Mesothelial cell of epicardium (in vitro differentiated cells): Measurements from ENCODE around the gene CHD2. TPM values are rescaled to one million over a fixed set of nuclear protein-coding genes. Genes with fewer than 3 reads are reported as not detected.

ENCODE experiments used
- DNase-seq, 2 experiments: peaks; one replicate each; pipeline ENCODE4 v3.0.0; 2021; ENCODE audit warnings: low spot score in 2 of 2; ENCODE audit not compliant: unreplicated experiment in 2 of 2
- H3K27ac Mint-ChIP-seq: 2 replicates; pipeline ENCODE4 v1.8.0; 2021; ENCODE audit warnings: mixed read lengths
- H3K27me3 Mint-ChIP-seq: 2 replicates; pipeline ENCODE4 v1.8.0; 2021; ENCODE audit warnings: low read depth, mixed read lengths
- H3K36me3 Mint-ChIP-seq: 2 replicates; pipeline ENCODE4 v1.8.0; 2021; ENCODE audit warnings: mixed read lengths
- H3K4me1 Mint-ChIP-seq: 2 replicates; pipeline ENCODE4 v1.8.0; 2021; ENCODE audit warnings: mixed read lengths
- H3K4me3 Mint-ChIP-seq: 2 replicates; pipeline ENCODE4 v1.8.0; 2021; ENCODE audit warnings: mild to moderate bottlenecking, moderate library complexity, mixed read lengths
- H3K9me3 Mint-ChIP-seq: 2 replicates; pipeline ENCODE4 v1.8.0; 2021; ENCODE audit warnings: mixed read lengths
- CTCF ChIP-seq: fragments of 200-600 bp; sonication (generic); IDR thresholded peaks from one replicate; pipeline ENCODE4 v1.5.0; 2021; ENCODE audit warnings: antibody characterized with exemption; ENCODE audit not compliant: unreplicated experiment
- total RNA-seq: library from RNA; stranded (reverse); gene quantifications from 3 replicates; pipeline ENCODE4 v1.2.1, GENCODE V29; 2021

Gene CHD2
- total RNA-seq, 1 donor from 2014 or later = 178 TPM

GRCh38 chr15:92970656-92971055, 70.5 kb downstream of the CHD2 start:
- peaks cover 3% of the 10 kb centered on the region for H3K4me1 Mint-ChIP-seq
- no peak overlapping the region for H3K4me3 Mint-ChIP-seq
- H3K36me3 Mint-ChIP-seq = peaks cover 61% of the 10 kb centered on the region
- H3K9me3 Mint-ChIP-seq = no peaks in the 10 kb centered on the region
- peak overlapping the region; percentile 30 for H3K27ac Mint-ChIP-seq
- no peak for DNase-seq
- H3K27me3 Mint-ChIP-seq = no peaks in the 10 kb centered on the region
- TF ChIP-seq CTCF = no peak

GRCh38 chr15:92971081-92971480, 71.0 kb downstream of the CHD2 start:
- Mint-ChIP-seq H3K27me3 (no peaks in the 10 kb centered on the region), H3K36me3 (peaks cover 61% of the 10 kb centered on the region), H3K4me3 (no peak overlapping the region), H3K9me3 (no peaks in the 10 kb centered on the region), H3K4me1 (peaks cover 3% of the 10 kb centered on the region), H3K27ac (peak overlapping the region; percentile 75)
- no peak for TF ChIP-seq CTCF
- DNase-seq = no peak

DNA sequence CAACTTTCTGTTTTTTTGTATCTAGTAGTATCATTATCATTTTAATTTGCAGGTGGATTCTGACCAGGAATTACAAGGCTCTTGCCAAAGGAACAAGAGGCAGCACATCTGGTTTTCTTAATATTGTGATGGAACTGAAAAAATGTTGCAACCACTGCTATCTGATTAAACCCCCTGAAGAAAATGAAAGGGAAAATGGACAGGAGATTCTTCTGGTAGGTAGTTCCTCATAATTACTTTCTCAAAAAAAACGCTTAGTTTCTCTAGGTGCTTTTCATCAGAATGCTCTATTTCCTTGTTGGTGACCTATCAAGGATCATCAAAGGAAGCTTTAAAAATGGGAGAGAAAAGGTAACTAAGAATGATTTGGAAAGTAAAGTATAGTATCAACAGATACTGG, 71.6 kb downstream of the CHD2 start:
- DNase-seq = no peak
- Mint-ChIP-seq H3K36me3 (peaks cover 58% of the 10 kb centered on the region), H3K27ac (peak overlapping the region; percentile 66), H3K9me3 (no peaks in the 10 kb centered on the region), H3K4me1 (peaks cover 3% of the 10 kb centered on the region), H3K4me3 (no peak overlapping the region), H3K27me3 (no peaks in the 10 kb centered on the region)
- no peak for TF ChIP-seq CTCF

- no peaks in the 10 kb centered on the region for H3K9me3 Mint-ChIP-seq
- H3K4me1 Mint-ChIP-seq = peaks cover 3% of the 10 kb centered on the region
- H3K27ac Mint-ChIP-seq = peak overlapping the region; percentile 37
- TF ChIP-seq CTCF = no peak
- no peak for DNase-seq
- no peak overlapping the region for H3K4me3 Mint-ChIP-seq
- H3K36me3 Mint-ChIP-seq = peaks cover 54% of the 10 kb centered on the region
- no peaks in the 10 kb centered on the region for H3K27me3 Mint-ChIP-seq
Measured at GRCh38 chr15:92974183-92974915, 74.2 kb downstream of the CHD2 start.

DNA sequence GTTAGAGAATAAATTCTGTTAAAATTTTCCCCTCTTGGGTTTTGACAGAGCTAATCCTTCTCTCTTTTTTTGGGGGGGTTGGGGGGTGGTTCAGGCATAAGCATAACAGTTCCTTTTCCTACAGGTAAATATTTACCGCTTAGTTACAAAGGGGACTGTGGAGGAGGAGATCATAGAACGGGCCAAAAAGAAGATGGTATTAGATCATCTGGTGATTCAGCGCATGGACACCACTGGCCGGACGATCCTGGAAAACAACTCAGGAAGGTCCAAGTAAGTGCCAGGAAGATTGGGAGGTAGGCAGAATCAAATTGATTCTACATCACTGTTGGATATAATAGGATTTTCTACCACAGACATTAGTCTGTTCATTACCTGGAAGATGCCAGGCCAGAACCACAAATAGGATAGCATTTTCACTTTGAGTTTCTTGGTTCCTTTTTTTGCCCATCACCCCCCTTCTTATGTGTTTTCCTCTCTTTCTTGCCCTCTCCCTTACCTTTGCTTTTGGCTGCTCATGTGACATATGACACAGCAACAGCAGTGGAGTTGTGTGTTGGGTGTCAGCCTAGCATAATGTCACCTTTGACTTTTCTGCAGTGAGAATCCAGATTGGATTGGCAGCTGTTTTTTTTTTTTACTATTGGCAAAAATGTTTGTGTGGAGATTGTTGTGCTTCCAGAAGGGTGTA, 79.0 kb downstream of the CHD2 start:
- no peak for DNase-seq
- TF ChIP-seq CTCF = no peak
- H3K4me1 Mint-ChIP-seq = no peaks in the 10 kb centered on the region
- H3K9me3 Mint-ChIP-seq = no peaks in the 10 kb centered on the region
- H3K27me3 Mint-ChIP-seq = no peaks in the 10 kb centered on the region
- no peak overlapping the region for H3K27ac Mint-ChIP-seq
- H3K4me3 Mint-ChIP-seq = no peak overlapping the region
- H3K36me3 Mint-ChIP-seq = peaks cover 35% of the 10 kb centered on the region
